ENCODE data around the gene WARS2.

DNA sequence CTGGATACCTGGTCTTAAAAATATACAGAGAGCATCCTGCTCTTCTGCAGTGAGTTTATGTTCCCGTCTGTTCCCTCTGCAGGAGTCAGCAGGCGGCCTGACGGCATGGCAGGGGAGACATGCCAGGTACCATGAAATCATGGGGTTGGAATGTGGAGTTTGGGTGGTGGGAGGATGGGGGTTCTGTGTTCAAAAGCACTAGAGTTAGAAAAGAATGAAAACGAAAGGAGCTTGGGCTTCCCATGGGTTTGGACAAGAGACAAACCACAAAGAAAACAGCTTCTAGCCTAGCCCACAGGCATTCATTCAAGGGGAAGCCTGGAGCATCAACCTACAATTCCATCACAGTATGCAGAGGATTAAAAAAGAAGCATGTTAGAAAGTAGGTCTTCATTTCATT is 59.9 kb downstream of the WARS2 start:
- TF ChIP-seq, protein P1, sequence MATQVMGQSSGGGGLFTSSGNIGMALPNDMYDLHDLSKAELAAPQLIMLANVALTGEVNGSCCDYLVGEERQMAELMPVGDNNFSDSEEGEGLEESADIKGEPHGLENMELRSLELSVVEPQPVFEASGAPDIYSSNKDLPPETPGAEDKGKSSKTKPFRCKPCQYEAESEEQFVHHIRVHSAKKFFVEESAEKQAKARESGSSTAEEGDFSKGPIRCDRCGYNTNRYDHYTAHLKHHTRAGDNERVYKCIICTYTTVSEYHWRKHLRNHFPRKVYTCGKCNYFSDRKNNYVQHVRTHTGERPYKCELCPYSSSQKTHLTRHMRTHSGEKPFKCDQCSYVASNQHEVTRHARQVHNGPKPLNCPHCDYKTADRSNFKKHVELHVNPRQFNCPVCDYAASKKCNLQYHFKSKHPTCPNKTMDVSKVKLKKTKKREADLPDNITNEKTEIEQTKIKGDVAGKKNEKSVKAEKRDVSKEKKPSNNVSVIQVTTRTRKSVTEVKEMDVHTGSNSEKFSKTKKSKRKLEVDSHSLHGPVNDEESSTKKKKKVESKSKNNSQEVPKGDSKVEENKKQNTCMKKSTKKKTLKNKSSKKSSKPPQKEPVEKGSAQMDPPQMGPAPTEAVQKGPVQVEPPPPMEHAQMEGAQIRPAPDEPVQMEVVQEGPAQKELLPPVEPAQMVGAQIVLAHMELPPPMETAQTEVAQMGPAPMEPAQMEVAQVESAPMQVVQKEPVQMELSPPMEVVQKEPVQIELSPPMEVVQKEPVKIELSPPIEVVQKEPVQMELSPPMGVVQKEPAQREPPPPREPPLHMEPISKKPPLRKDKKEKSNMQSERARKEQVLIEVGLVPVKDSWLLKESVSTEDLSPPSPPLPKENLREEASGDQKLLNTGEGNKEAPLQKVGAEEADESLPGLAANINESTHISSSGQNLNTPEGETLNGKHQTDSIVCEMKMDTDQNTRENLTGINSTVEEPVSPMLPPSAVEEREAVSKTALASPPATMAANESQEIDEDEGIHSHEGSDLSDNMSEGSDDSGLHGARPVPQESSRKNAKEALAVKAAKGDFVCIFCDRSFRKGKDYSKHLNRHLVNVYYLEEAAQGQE (IDR thresholded peaks at IDR 0.05; ENCODE audit: low read depth), result no peak
- TF ChIP-seq YY1 (IDR thresholded peaks at IDR 0.05; ENCODE audit: low read depth) (no peak), FOXM1 (IDR thresholded peaks at IDR 0.05; ENCODE audit: borderline replicate concordance, low read depth) (no peak), TAF1 (IDR thresholded peaks at IDR 0.05; ENCODE audit: low read depth) (no peak), CREB1 (IDR thresholded peaks at IDR 0.05; ENCODE audit: low read depth) (no peak), NFIC (IDR thresholded peaks at IDR 0.05) (no peak)
